OCI-LY3 (cell line): ENCODE data around the gene CILP2.
A peak's percentile ranks its signal among the peaks of the same experiment; 100 is the strongest.

Experiments
- H2AFZ ChIP-seq: fragments of 200-600, 300-600 bp; shearing (Covaris generic); 2 replicates; pipeline ENCODE4 v1.6.0; 2014; ENCODE audit warnings: antibody characterized with exemption, low read depth, low read length
- H3K27ac ChIP-seq: fragments of 200-600, 300-600 bp; sonication (generic); 2 replicates; pipeline ENCODE4 v1.5.1; 2014; ENCODE audit warnings: mild to moderate bottlenecking, low read length, moderate library complexity, mixed read lengths
- H3K27me3 ChIP-seq: fragments of 200-600, 300-600 bp; sonication (generic); 2 replicates; pipeline ENCODE4 v1.6.1; 2014; ENCODE audit warnings: low read depth, low read length, mixed read lengths
- H3K36me3 ChIP-seq: fragments of 200-600, 300-600 bp; sonication (generic); replicated peaks from 2 replicates; pipeline ENCODE3; 2014; ENCODE audit warnings: low read depth, low read length, mixed read lengths
- H3K4me1 ChIP-seq: fragments of 300-600, 200-600 bp; sonication (generic); 2 replicates; pipeline ENCODE4 v1.6.1; 2014; ENCODE audit warnings: low read length, mixed read lengths
- H3K4me2 ChIP-seq: fragments of 200-600, 300-600 bp; sonication (generic); 2 replicates; pipeline ENCODE4 v1.6.1; 2014; ENCODE audit warnings: low read length, mixed read lengths
- H3K4me3 ChIP-seq: fragments of 300-600, 200-600 bp; sonication (generic); 2 replicates; pipeline ENCODE4 v1.5.1; 2014; ENCODE audit warnings: antibody characterized with exemption, mild to moderate bottlenecking, low read length, moderate library complexity
- H3K79me2 ChIP-seq: fragments of 300-600, 200-600 bp; shearing (Covaris generic); 2 replicates; pipeline ENCODE4 v1.6.1; 2014; ENCODE audit warnings: mild to moderate bottlenecking, low read length, mixed read lengths
- H3K9ac ChIP-seq: fragments of 300-600, 200-600 bp; shearing (Covaris generic); 2 replicates; pipeline ENCODE4 v1.6.0; 2014; ENCODE audit warnings: mild to moderate bottlenecking, low read length, moderate library complexity
- H3K9me3 ChIP-seq: fragments of 200-600, 300-600 bp; shearing (Covaris generic); 2 replicates; pipeline ENCODE4 v1.6.1; 2014; ENCODE audit warnings: low read length, mixed read lengths; ENCODE audit not compliant: insufficient read depth
- H4K20me1 ChIP-seq: fragments of 200-600, 300-600 bp; sonication (generic); 2 replicates; pipeline ENCODE4 v1.6.1; 2016; ENCODE audit warnings: low read length, mixed read lengths; ENCODE audit not compliant: insufficient read depth
- EZH2phosphoT487 ChIP-seq: fragments of 200-600 bp; shearing (Covaris generic); IDR thresholded peaks from 2 replicates; pipeline ENCODE4 v1.6.1; 2018; ENCODE audit warnings: antibody characterized with exemption, mixed run types, low read depth
- TF ChIP-seq, protein P1 (sequence below): fragments of 200-600, 300-600 bp; sonication (generic); IDR thresholded peaks from 2 replicates; pipeline ENCODE4 v1.5.1; 2014; ENCODE audit warnings: antibody characterized with exemption, low read length, low read depth

The CILP2 gene

DNA sequence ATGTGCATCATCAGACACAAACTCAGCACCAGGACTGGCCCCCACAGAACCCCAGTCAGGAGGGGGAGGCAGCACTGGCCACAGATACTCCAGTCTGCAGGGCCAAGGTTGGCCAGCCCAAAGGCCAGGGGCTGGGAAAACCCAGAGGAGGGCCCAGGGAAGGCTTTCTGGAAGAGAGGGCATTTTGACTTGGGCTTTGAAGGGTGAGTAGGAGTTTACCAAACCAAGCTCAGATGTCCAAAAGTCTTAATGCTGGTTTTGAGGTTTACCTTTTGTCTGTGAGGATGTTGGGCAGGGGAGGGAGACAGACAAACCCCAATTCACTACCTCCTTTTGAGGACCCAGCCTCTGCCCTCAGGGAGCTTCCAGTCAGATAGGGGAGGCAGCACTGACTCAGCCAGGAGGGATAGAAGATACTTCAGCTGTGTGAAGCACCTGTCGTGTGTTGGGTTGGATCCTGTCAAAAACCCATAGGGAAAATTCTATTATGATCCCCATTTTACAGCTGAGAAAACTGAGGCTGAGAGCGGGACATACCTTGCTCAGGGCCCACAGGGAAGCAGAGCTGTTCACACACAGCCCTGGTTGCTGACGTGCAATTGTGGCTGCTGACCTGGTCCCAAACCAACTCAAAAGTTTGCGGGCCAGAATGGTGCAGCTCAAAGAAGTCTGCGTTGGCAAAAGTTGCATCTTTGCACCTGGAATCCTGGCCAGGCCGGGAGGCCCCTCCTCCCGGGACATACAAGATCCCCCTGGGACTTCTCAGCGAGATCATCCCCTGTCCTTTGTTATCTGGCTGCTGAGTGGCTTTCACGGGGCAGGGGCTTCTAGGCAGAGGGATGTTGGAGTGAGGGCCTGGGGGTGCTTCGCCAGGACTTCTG lies 13.1 kb downstream of the CILP2 start:
- H3K9ac ChIP-seq = no peak overlapping the region
- H3K27ac ChIP-seq = no peak overlapping the region
- no peaks in the 10 kb centered on the region for H3K4me1 ChIP-seq
- H4K20me1 ChIP-seq = no peaks in the 10 kb centered on the region
- no peaks in the 10 kb centered on the region for H3K36me3 ChIP-seq
- H3K4me2 ChIP-seq = no peak overlapping the region
- TF ChIP-seq, protein P1, sequence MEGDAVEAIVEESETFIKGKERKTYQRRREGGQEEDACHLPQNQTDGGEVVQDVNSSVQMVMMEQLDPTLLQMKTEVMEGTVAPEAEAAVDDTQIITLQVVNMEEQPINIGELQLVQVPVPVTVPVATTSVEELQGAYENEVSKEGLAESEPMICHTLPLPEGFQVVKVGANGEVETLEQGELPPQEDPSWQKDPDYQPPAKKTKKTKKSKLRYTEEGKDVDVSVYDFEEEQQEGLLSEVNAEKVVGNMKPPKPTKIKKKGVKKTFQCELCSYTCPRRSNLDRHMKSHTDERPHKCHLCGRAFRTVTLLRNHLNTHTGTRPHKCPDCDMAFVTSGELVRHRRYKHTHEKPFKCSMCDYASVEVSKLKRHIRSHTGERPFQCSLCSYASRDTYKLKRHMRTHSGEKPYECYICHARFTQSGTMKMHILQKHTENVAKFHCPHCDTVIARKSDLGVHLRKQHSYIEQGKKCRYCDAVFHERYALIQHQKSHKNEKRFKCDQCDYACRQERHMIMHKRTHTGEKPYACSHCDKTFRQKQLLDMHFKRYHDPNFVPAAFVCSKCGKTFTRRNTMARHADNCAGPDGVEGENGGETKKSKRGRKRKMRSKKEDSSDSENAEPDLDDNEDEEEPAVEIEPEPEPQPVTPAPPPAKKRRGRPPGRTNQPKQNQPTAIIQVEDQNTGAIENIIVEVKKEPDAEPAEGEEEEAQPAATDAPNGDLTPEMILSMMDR = no peak
- TF ChIP-seq EZH2phosphoT487 = no peak
- no peak overlapping the region for H2AFZ ChIP-seq
- no peaks in the 10 kb centered on the region for H3K9me3 ChIP-seq
- no peaks in the 10 kb centered on the region for H3K27me3 ChIP-seq
- no peak overlapping the region for H3K4me3 ChIP-seq
- no peaks in the 10 kb centered on the region for H3K79me2 ChIP-seq

DNA sequence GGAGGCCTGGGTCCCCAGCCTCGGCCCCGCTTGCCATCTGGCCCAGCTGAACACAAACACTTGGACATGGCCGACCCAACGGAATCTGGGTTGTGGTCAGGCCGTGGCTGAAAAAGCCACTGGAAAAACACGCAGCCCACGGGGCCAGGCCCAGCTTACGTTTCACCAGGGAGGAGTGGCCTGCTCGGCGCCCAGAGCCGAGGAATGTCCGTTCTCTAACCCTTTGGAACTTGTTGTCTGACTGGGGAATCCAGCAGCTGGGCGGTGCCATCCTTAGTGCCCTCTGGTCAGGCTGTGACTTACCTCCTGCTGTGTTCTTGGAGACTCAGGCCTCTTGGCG lies 13.8 kb downstream of the CILP2 start:
- Histone ChIP-seq H3K4me3 (no peak overlapping the region), H3K79me2 (no peaks in the 10 kb centered on the region), H3K36me3 (no peaks in the 10 kb centered on the region), H3K9ac (no peak overlapping the region), H3K4me2 (no peak overlapping the region), H3K4me1 (no peaks in the 10 kb centered on the region), H4K20me1 (no peaks in the 10 kb centered on the region), H2AFZ (no peak overlapping the region), H3K27me3 (no peaks in the 10 kb centered on the region), H3K9me3 (no peaks in the 10 kb centered on the region), H3K27ac (no peak overlapping the region)
- no peak for TF ChIP-seq EZH2phosphoT487
- TF ChIP-seq, protein P1 = no peak

DNA sequence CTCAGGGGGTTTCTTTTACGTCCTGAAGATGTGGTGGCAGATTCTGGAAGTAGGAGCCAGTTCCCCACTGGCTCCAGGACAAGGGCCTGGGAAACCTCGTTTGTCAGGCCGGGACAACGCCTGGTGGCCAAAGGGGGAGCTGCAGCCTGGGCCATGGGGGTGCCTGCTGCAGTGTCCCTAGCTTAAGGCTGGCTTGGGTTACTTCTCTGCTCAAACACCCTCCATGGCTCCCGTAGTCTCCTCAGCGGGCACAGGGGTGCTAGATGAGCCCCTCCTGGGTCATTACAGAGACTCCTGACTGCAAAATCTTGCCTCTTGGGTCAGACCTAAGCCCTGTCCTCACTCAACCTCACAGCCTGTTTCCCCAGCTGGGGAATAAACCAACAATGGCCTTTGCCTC lies 14.7 kb downstream of the CILP2 start:
- TF ChIP-seq, protein P1 = peak; percentile 43
- no peak for TF ChIP-seq EZH2phosphoT487
- H3K27ac ChIP-seq = no peak overlapping the region
- no peaks in the 10 kb centered on the region for H3K79me2 ChIP-seq
- H3K4me2 ChIP-seq = no peak overlapping the region
- H3K9me3 ChIP-seq = no peaks in the 10 kb centered on the region
- H2AFZ ChIP-seq = no peak overlapping the region
- H4K20me1 ChIP-seq = no peaks in the 10 kb centered on the region
- H3K4me3 ChIP-seq = no peak overlapping the region
- H3K36me3 ChIP-seq = no peaks in the 10 kb centered on the region
- H3K27me3 ChIP-seq = no peaks in the 10 kb centered on the region
- no peak overlapping the region for H3K9ac ChIP-seq
- H3K4me1 ChIP-seq = no peaks in the 10 kb centered on the region

DNA sequence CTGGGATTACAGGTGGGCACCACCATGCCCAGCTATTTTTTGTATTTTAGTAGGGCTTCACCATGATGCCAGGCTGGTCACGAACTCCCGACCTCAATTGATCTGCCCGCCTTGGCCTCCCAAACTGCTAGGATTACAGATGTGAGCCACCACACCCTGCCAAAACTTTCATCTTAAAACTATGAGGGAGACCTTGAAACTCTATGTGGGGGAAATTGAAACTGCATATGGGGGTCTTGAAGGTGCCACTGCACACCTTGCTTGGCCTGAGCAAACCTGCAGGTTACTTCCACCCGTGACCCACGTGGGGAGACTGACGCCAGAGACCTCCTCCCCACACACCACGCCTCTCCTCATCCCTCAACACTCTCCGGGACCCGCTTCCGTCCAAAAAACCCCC lies 15.6 kb downstream of the CILP2 start:
- Histone ChIP-seq H2AFZ (no peak overlapping the region), H3K4me2 (no peak overlapping the region), H3K4me1 (no peaks in the 10 kb centered on the region), H3K27ac (no peak overlapping the region), H3K9ac (no peak overlapping the region), H3K79me2 (no peaks in the 10 kb centered on the region), H3K36me3 (no peaks in the 10 kb centered on the region), H4K20me1 (no peaks in the 10 kb centered on the region), H3K9me3 (no peaks in the 10 kb centered on the region), H3K4me3 (no peak overlapping the region), H3K27me3 (no peaks in the 10 kb centered on the region)
- TF ChIP-seq, protein P1 = no peak
- TF ChIP-seq EZH2phosphoT487 = no peak
